Neural progenitor cell (in vitro differentiated cells): ENCODE measurements around the gene OCIAD1. TPM values are rescaled to one million over a fixed set of nuclear protein-coding genes. Genes with fewer than 3 reads are reported as not detected.

Experiments
- DNase-seq: peaks from one replicate; pipeline ENCODE4 v3.0.0-alpha.2; 2016; ENCODE audit warnings: low spot score
- H2AFZ ChIP-seq: fragments of 200-600 bp; sonication (generic); replicated peaks from 2 replicates; pipeline ENCODE4 v1.6.1; 2016; ENCODE audit warnings: antibody characterized with exemption
- H3F3A ChIP-seq: fragments of 200-600 bp; sonication (generic); 2 replicates; pipeline ENCODE4 v1.6.1; 2016; ENCODE audit warnings: antibody characterized with exemption, low read depth
- H3K27ac ChIP-seq: fragments of 200-600 bp; sonication (generic); 2 replicates; pipeline ENCODE4 v1.5.1; 2016; ENCODE audit warnings: mild to moderate bottlenecking
- H3K27me3 ChIP-seq: fragments of 200-600 bp; sonication (generic); 2 replicates; pipeline ENCODE4 v1.6.1; 2016; ENCODE audit warnings: mild to moderate bottlenecking, moderate library complexity
- H3K36me3 ChIP-seq: fragments of 200-600 bp; sonication (generic); 2 replicates; pipeline ENCODE4 v1.5.1; 2016
- H3K4me1 ChIP-seq: fragments of 200-600 bp; sonication (generic); 2 replicates; pipeline ENCODE4 v1.6.1; 2016; ENCODE audit warnings: mixed run types
- H3K4me2 ChIP-seq: fragments of 200-600 bp; sonication (generic); 2 replicates; pipeline ENCODE4 v1.6.1; 2016
- H3K4me3 ChIP-seq: fragments of 200-600 bp; sonication (generic); 2 replicates; pipeline ENCODE4 v1.5.1; 2016
- H3K79me2 ChIP-seq: fragments of 200-600 bp; sonication (generic); 2 replicates; pipeline ENCODE4 v1.6.1; 2016; ENCODE audit warnings: low read depth
- H3K9ac ChIP-seq: fragments of 200-600 bp; sonication (generic); 2 replicates; pipeline ENCODE4 v1.6.1; 2016
- H3K9me3 ChIP-seq: fragments of 200-600 bp; sonication (generic); 2 replicates; pipeline ENCODE4 v1.5.1; 2016; ENCODE audit warnings: low read depth
- H4K20me1 ChIP-seq: fragments of 200-600 bp; sonication (generic); 2 replicates; pipeline ENCODE4 v1.6.1; 2016; ENCODE audit warnings: low read depth
- H3K27ac Mint-ChIP-seq: 3 replicates; pipeline ENCODE4 v1.8.0; 2021; ENCODE audit warnings: mixed read lengths
- H3K27me3 Mint-ChIP-seq: 2 replicates; pipeline ENCODE4 v1.8.0; 2022; ENCODE audit warnings: low read depth, mild to moderate bottlenecking, inconsistent platforms, moderate library complexity, mixed read lengths; ENCODE audit not compliant: insufficient read depth
- H3K36me3 Mint-ChIP-seq: 3 replicates; pipeline ENCODE4 v1.8.0; 2021; ENCODE audit warnings: mixed read lengths
- H3K4me1 Mint-ChIP-seq: 3 replicates; pipeline ENCODE4 v1.8.0; 2021; ENCODE audit warnings: mixed read lengths
- H3K4me3 Mint-ChIP-seq: 3 replicates; pipeline ENCODE4 v1.8.0; 2021; ENCODE audit warnings: mild to moderate bottlenecking, moderate library complexity, mixed read lengths
- H3K9me3 Mint-ChIP-seq: 3 replicates; pipeline ENCODE4 v1.8.0; 2020; ENCODE audit warnings: mixed read lengths
- EZH2 ChIP-seq: fragments of 200-600 bp; sonication (generic); IDR thresholded peaks from 2 replicates; pipeline ENCODE4 v1.6.1; 2017; ENCODE audit warnings: antibody characterized with exemption, mild to moderate bottlenecking, moderate library complexity
- EZH2phosphoT487 ChIP-seq: fragments of 200-600 bp; sonication (generic); IDR thresholded peaks from 2 replicates; pipeline ENCODE4 v1.6.1; 2017; ENCODE audit warnings: antibody characterized with exemption
- total RNA-seq: library from RNA; depleted of rRNA; stranded (reverse); fragments of >200 nt; gene quantifications from 2 replicates; pipeline ENCODE4 v1.2.3, GENCODE V29; 2015; ENCODE audit warnings: low replicate concordance
- TF ChIP-seq, protein P1 (sequence below): fragments of 200-600 bp; sonication (generic); IDR thresholded peaks from 2 replicates; pipeline ENCODE4 v1.5.1; 2017; ENCODE audit warnings: antibody characterized with exemption, mild to moderate bottlenecking

Gene OCIAD1
- total RNA-seq, 1 donor from 2014 or later = 260 TPM

DNA sequence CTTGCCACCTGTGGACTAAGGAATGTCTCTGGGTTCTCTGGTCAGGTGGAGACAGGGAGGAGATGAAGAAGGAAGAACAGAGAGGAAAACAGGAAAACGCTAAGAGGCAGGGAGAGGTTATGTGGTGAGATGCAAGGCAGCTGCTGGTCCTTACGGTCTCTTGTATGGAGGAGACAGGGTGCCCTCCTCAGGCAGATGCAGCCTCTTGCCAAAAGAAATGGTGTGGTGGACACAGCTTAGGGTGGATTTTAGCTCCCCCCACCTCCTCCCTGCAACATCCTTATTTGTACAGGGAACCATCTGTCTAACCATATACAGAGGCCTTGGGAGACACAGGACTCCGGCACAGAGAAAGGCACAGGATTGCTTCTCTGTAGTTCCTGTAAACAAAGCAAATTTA lies 66.0 kb downstream of the OCIAD1 start:
- Mint-ChIP-seq H3K4me3 (no peak overlapping the region), H3K27me3 (no peaks in the 10 kb centered on the region), H3K4me1 (peaks cover 10% of the 10 kb centered on the region), H3K36me3 (no peaks in the 10 kb centered on the region), H3K27ac (no peak overlapping the region), H3K9me3 (no peaks in the 10 kb centered on the region)
- Histone ChIP-seq H4K20me1 (peaks cover 5% of the 10 kb centered on the region), H3K36me3 (no peaks in the 10 kb centered on the region), H2AFZ (no peak overlapping the region), H3K4me2 (no peak overlapping the region), H3K27ac (no peak overlapping the region), H3K4me3 (no peak overlapping the region), H3K9ac (no peak overlapping the region), H3K4me1 (peaks cover 6% of the 10 kb centered on the region), H3K27me3 (no peaks in the 10 kb centered on the region), H3K79me2 (no peaks in the 10 kb centered on the region), H3F3A (peaks cover 6% of the 10 kb centered on the region), H3K9me3 (no peaks in the 10 kb centered on the region)
- no peak for TF ChIP-seq EZH2
- TF ChIP-seq, protein P1, sequence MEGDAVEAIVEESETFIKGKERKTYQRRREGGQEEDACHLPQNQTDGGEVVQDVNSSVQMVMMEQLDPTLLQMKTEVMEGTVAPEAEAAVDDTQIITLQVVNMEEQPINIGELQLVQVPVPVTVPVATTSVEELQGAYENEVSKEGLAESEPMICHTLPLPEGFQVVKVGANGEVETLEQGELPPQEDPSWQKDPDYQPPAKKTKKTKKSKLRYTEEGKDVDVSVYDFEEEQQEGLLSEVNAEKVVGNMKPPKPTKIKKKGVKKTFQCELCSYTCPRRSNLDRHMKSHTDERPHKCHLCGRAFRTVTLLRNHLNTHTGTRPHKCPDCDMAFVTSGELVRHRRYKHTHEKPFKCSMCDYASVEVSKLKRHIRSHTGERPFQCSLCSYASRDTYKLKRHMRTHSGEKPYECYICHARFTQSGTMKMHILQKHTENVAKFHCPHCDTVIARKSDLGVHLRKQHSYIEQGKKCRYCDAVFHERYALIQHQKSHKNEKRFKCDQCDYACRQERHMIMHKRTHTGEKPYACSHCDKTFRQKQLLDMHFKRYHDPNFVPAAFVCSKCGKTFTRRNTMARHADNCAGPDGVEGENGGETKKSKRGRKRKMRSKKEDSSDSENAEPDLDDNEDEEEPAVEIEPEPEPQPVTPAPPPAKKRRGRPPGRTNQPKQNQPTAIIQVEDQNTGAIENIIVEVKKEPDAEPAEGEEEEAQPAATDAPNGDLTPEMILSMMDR = peak; percentile 12
- no peak for TF ChIP-seq EZH2phosphoT487
- no peak for DNase-seq

DNA sequence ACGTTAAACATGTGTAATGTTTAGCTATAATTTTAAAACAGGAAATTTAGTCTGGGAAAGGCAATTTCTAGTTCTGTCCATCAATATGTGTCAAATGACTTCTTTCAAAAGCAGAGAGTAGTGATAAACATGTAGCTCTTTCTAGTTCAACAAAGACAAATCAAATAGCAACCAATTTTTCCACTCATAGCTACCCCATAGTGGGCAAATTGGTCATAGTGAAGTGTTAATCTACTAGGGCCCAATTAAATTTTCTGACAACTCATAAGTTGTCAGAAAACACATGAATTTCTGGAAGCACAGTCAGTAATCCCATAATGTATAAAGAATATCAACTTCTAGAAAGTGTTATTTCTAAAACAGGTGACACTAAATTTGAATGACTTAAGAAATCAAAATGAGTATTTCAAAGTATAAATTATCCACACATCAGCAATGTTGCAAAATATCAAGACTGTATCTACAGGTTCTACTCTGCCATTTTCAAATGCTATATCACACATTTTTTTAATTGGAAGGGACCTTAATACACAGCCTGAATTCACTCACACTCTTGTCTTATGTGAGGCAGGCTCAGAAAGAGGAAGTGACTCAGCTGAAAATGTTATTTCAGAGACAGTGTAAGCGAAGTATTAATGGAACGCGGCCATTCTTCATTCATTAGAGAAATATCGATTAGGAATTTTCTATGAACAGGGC lies 68.0 kb downstream of the OCIAD1 start:
- Mint-ChIP-seq H3K27ac (no peak overlapping the region), H3K36me3 (no peaks in the 10 kb centered on the region), H3K9me3 (no peaks in the 10 kb centered on the region), H3K27me3 (no peaks in the 10 kb centered on the region), H3K4me3 (no peak overlapping the region), H3K4me1 (peaks cover 10% of the 10 kb centered on the region)
- DNase-seq = no peak
- Histone ChIP-seq H3K36me3 (no peaks in the 10 kb centered on the region), H3K4me1 (peaks cover 6% of the 10 kb centered on the region), H3K9me3 (no peaks in the 10 kb centered on the region), H3K27me3 (no peaks in the 10 kb centered on the region), H3K9ac (no peak overlapping the region), H3K79me2 (no peaks in the 10 kb centered on the region), H3K27ac (no peak overlapping the region), H4K20me1 (peaks cover 5% of the 10 kb centered on the region), H3K4me3 (no peak overlapping the region), H3K4me2 (no peak overlapping the region), H2AFZ (no peak overlapping the region), H3F3A (peaks cover 6% of the 10 kb centered on the region)
- TF ChIP-seq EZH2 (no peak), EZH2phosphoT487 (no peak)
- TF ChIP-seq, protein P1 = no peak

DNA sequence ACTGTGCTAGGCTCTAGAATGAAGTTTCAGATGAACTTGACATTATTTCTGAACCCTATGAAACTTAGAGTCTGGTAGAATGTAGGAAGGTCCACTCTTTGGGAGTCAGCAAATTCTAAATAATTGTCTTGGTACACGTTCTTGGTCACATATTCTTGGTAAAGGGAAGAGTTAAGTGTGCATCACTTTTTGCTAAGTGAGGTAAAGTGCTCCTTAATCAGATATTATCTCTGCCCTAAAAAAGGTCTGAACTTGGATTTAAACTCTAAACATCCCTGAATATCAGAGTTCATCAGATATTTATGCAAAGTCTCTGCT lies 68.5 kb downstream of the OCIAD1 start:
- no peak for DNase-seq
- no peak overlapping the region for H3K4me3 Mint-ChIP-seq
- Histone ChIP-seq H3F3A (peaks cover 6% of the 10 kb centered on the region), H3K4me2 (no peak overlapping the region), H3K79me2 (no peaks in the 10 kb centered on the region), H3K36me3 (no peaks in the 10 kb centered on the region), H4K20me1 (peaks cover 5% of the 10 kb centered on the region), H3K9ac (no peak overlapping the region), H2AFZ (no peak overlapping the region), H3K4me3 (no peak overlapping the region), H3K4me1 (peaks cover 6% of the 10 kb centered on the region), H3K27me3 (no peaks in the 10 kb centered on the region), H3K27ac (no peak overlapping the region), H3K9me3 (no peaks in the 10 kb centered on the region)
- TF ChIP-seq EZH2 (no peak), EZH2phosphoT487 (no peak)
- TF ChIP-seq, protein P1 = no peak
- H3K9me3 Mint-ChIP-seq = no peaks in the 10 kb centered on the region
- H3K27ac Mint-ChIP-seq = no peak overlapping the region
- no peaks in the 10 kb centered on the region for H3K36me3 Mint-ChIP-seq
- H3K4me1 Mint-ChIP-seq = peaks cover 10% of the 10 kb centered on the region
- no peaks in the 10 kb centered on the region for H3K27me3 Mint-ChIP-seq
